Measurements from ENCODE around the gene SENP1. TPM values are rescaled to one million over a fixed set of nuclear protein-coding genes. Genes with fewer than 3 reads are reported as not detected.

The SENP1 gene
- total RNA-seq, 1 experiment from 2014 or later: 23.0 TPM

- no TSS peak for BruUV-seq (replicated peaks)
These were observed 45.4 kb downstream of the SENP1 start for GRCh38 chr12:48060474-48060873.

GRCh38 chr12:48058771-48059170, 47.1 kb downstream of the SENP1 start:
- Histone ChIP-seq H3F3A (ENCODE audit: insufficient read depth, low read depth) (peaks cover 8% of the 10 kb centered on the region; the same call in 1 of the 2 replicates), H2AFZ (no peak overlapping the region), H3K4me2 (no peak overlapping the region), H3K27ac (no peak overlapping the region), H3K9me3 (ENCODE audit: insufficient read depth, low read depth) (peaks cover 9% of the 10 kb centered on the region), H3K36me3 (ENCODE audit: low read depth) (peaks cover 39% of the 10 kb centered on the region), H3K79me2 (ENCODE audit: low read depth) (no peaks in the 10 kb centered on the region), H4K20me1 (ENCODE audit: insufficient read depth) (no peaks in the 10 kb centered on the region), H3K9me2 (ENCODE audit: insufficient read depth) (no peaks in the 10 kb centered on the region), H3K4me1 (replicated peaks; ENCODE audit: insufficient read depth) (no peaks in the 10 kb centered on the region), H3K4me3 (no peak overlapping the region), H3K27me3 (ENCODE audit: insufficient read depth, low read depth) (no peaks in the 10 kb centered on the region)
- DNase-seq: no peak
- no peak for TF ChIP-seq EZH2 (IDR thresholded peaks at IDR 0.05; ENCODE audit: low read depth)
- no peak for TF ChIP-seq CTCF (conservative IDR thresholded peaks at IDR 0.05)
- ChIA-PET CTCF (no interaction called here), POLR2A (ENCODE audit: unreplicated experiment) (no interaction called here)
- intact Hi-C loops (cut with micrococcal nuclease; ENCODE audit: unreplicated experiment): no loop called here
- no TSS peak for BruUV-seq (replicated peaks)

More at GRCh38 chr12:48060474-48060873, 45.4 kb downstream of the SENP1 start:
- Histone ChIP-seq H3K79me2 (ENCODE audit: low read depth) (no peaks in the 10 kb centered on the region), H3K4me2 (no peak overlapping the region), H3K9me2 (ENCODE audit: insufficient read depth) (no peaks in the 10 kb centered on the region), H3F3A (ENCODE audit: insufficient read depth, low read depth) (0 out of 2 replicates have a peak, but pooled peaks cover 4% of the 10 kb centered on the region), H3K27ac (no peak overlapping the region), H2AFZ (no peak overlapping the region), H3K4me1 (replicated peaks; ENCODE audit: insufficient read depth) (no peaks in the 10 kb centered on the region), H4K20me1 (ENCODE audit: insufficient read depth) (no peaks in the 10 kb centered on the region), H3K4me3 (no peak overlapping the region), H3K27me3 (ENCODE audit: insufficient read depth, low read depth) (no peaks in the 10 kb centered on the region), H3K36me3 (ENCODE audit: low read depth) (peaks cover 45% of the 10 kb centered on the region), H3K9me3 (ENCODE audit: insufficient read depth, low read depth) (peaks cover 9% of the 10 kb centered on the region)
- TF ChIP-seq CTCF (conservative IDR thresholded peaks at IDR 0.05) (no peak), EZH2 (IDR thresholded peaks at IDR 0.05; ENCODE audit: low read depth) (no peak)
- no peak for DNase-seq
- POLR2A ChIA-PET (ENCODE audit: unreplicated experiment): no interaction called here
- CTCF ChIA-PET: no interaction called here
- intact Hi-C loops (cut with micrococcal nuclease; ENCODE audit: unreplicated experiment): no loop called here

GRCh38 chr12:48054955-48055821, 50.7 kb downstream of the SENP1 start:
- H3K79me2 ChIP-seq (ENCODE audit: low read depth): no peaks in the 10 kb centered on the region
- no peak overlapping the region for H3K4me2 ChIP-seq
- no TSS peak for BruUV-seq (replicated peaks)
- peaks cover 4% of the 10 kb centered on the region; the same call in 1 of the 2 replicates for H3F3A ChIP-seq (ENCODE audit: insufficient read depth, low read depth)
- H3K4me1 ChIP-seq (replicated peaks; ENCODE audit: insufficient read depth): no peaks in the 10 kb centered on the region
- no peak overlapping the region for H2AFZ ChIP-seq
- POLR2A ChIA-PET (ENCODE audit: unreplicated experiment): no interaction called here
- H3K36me3 ChIP-seq (ENCODE audit: low read depth): peaks cover 19% of the 10 kb centered on the region
- H3K27me3 ChIP-seq (ENCODE audit: insufficient read depth, low read depth): no peaks in the 10 kb centered on the region
- no peak for DNase-seq
- TF ChIP-seq EZH2 (IDR thresholded peaks at IDR 0.05; ENCODE audit: low read depth) (no peak), CTCF (conservative IDR thresholded peaks at IDR 0.05) (no peak)
- H3K4me3 ChIP-seq: no peak overlapping the region
- intact Hi-C loops (cut with micrococcal nuclease; ENCODE audit: unreplicated experiment): no loop called here
- H3K9me3 ChIP-seq (ENCODE audit: insufficient read depth, low read depth): peaks cover 9% of the 10 kb centered on the region
- H3K27ac ChIP-seq: no peak overlapping the region
- no peaks in the 10 kb centered on the region; the same call in 1 of the 2 replicates for H3K9me2 ChIP-seq (ENCODE audit: insufficient read depth)
- CTCF ChIA-PET: no interaction called here
- H4K20me1 ChIP-seq (ENCODE audit: insufficient read depth): no peaks in the 10 kb centered on the region
